Measurements from ENCODE around the gene KLF12. TPM values are rescaled to one million over a fixed set of nuclear protein-coding genes. Genes with fewer than 3 reads are reported as not detected.

Gene KLF12
- total RNA-seq = 3.0 and 4.3 TPM in 2 replicates

DNA sequence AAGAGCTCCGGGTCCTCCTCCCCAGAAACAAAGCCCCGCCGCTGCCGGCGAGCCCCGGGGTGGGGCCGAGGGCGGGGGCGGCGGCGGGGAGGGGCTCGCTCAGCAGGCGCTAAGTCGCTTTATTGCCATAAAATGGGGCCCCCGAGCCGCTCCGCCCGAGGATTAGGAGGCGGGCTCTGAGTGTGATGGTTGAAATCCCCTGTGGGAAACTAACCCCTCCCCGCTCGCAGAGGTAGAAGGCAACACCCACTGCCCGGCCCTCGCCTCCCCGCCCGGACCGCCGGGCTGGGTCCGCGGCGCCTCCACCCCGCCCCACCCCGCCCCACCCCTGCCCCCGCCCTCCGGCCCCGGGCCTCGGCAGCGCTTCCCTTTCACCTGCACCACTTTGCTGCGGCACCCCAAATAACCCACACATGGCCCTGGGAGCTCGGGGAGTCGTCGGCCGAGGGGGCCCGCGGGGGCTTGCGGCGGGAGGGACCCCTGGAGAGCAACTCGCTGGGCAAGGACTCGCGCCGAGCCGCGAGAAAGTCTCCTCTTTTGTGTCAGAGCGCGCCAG lies at the start of gene KLF12:
Gene KLF12 (minus strand): TSS at position 184 of the 556 bp plus-strand sequence.
- peak within 1 kb of the TSS; percentile 93 for H3K4me3 ChIP-seq (ENCODE audit: low read depth, low read length)

DNA sequence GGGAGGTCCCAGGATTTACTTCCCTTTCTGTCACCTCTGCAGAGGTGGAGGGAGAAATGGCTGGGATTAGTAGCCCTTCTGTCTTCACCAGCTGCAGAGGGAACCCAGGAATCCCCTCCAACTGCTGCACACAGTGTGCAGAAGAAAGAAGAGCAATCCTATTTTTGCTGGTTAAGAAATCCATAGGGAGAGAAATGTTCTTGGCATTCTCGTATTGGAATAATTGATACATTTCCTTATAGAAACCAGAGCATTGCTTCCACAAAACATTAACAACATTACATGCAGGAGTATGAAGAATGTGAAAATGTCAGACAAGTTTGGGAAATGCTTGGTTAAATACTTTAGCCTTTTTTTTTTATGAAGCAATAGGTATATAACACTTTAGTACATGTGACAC lies 48.3 kb upstream of the KLF12 start:
- TF ChIP-seq, protein P1, sequence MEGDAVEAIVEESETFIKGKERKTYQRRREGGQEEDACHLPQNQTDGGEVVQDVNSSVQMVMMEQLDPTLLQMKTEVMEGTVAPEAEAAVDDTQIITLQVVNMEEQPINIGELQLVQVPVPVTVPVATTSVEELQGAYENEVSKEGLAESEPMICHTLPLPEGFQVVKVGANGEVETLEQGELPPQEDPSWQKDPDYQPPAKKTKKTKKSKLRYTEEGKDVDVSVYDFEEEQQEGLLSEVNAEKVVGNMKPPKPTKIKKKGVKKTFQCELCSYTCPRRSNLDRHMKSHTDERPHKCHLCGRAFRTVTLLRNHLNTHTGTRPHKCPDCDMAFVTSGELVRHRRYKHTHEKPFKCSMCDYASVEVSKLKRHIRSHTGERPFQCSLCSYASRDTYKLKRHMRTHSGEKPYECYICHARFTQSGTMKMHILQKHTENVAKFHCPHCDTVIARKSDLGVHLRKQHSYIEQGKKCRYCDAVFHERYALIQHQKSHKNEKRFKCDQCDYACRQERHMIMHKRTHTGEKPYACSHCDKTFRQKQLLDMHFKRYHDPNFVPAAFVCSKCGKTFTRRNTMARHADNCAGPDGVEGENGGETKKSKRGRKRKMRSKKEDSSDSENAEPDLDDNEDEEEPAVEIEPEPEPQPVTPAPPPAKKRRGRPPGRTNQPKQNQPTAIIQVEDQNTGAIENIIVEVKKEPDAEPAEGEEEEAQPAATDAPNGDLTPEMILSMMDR (conservative IDR thresholded peaks at IDR 0.05; ENCODE audit: low read depth, low read length) = no peak
- no peak overlapping the region for H3K4me3 ChIP-seq (ENCODE audit: low read depth, low read length)
- no peak for DNase-seq (ENCODE audit: low read depth)

More for the DNA sequence above, at the start of gene KLF12:
- no peak for DNase-seq (ENCODE audit: low read depth)
- TF ChIP-seq, protein P1 (conservative IDR thresholded peaks at IDR 0.05; ENCODE audit: low read depth, low read length) = no peak

DNA sequence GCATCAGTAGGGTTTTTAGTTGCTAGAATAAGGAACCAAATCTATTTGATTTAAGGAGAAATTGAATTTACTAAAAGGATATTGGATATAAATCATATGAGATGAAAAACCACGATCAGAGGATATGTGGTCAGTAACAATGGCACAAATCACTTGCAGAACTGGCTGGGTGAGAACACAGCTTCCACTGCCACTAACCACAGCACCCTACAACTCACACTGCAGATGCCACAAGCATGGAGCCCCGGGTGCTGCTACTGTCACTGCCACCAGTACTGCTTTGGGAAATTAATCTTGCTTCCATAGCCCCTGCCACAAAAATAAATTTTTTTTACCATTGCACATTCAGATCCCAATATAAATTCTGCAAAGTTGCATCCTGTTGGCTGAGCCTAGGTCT lies 40.6 kb upstream of the KLF12 start:
- no peak for DNase-seq (ENCODE audit: low read depth)
- TF ChIP-seq, protein P1 (conservative IDR thresholded peaks at IDR 0.05; ENCODE audit: low read depth, low read length) = no peak
- H3K4me3 ChIP-seq (ENCODE audit: low read depth, low read length) = no peak overlapping the region

DNA sequence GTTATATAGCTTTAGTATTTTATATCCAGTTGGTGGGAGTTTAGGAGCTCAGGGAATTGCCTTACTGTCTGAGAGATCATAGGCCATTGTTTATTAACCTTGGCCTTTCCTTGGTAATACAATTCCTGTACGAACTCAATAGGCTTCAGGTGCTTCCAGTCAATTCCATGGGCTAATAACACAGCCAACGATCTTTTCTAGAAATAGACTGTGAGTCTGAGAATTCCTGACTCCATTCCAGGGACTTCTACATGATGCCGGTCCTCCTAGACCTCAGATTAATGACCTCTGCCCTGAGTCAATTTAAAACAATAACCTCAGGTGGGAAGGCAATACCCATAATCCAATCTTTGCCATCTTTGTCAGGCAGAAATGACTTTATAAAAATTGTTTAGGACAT lies 39.6 kb upstream of the KLF12 start:
- TF ChIP-seq, protein P1 (conservative IDR thresholded peaks at IDR 0.05; ENCODE audit: low read depth, low read length) = no peak
- no peak overlapping the region for H3K4me3 ChIP-seq (ENCODE audit: low read depth, low read length)
- DNase-seq (ENCODE audit: low read depth) = no peak

DNA sequence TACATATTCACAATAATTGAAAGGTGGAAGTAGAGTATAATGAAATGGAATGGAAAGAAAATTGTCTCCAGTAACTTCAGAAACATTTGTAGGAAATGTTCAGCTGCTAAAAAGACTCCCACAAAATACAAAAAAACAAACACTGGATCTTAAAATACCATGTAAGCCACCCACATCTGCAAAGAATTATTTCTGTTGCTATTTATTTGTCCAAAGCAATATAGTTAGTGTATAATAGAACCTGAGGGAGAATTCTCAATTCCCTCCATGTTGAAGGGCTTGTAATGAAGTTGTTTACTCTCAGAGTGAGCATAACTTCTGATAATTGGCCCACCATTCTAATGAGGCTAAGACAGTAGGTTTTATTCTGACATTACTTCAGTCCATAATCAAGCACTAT lies 37.4 kb upstream of the KLF12 start:
- TF ChIP-seq, protein P1 (conservative IDR thresholded peaks at IDR 0.05; ENCODE audit: low read depth, low read length) = no peak
- DNase-seq (ENCODE audit: low read depth) = no peak
- no peak overlapping the region for H3K4me3 ChIP-seq (ENCODE audit: low read depth, low read length)

DNA sequence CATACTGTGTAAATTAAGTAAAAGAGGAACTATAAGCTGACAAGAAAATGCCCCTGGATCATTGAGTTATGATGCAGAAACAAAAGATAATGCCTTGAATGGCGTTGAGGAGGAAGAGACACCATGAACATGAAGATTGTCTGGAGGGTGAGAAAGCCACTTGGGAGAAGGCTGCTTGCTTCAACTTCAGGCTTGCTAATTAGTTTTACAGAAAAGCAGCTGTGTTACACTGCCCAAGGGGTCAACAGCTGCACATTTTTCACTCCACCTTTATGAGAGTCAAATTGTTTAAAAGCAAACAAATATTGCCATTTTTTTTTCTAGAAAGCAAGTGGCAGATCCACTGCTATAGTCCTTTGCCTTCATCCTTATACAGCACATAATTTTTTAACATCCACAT lies 35.5 kb upstream of the KLF12 start:
- DNase-seq (ENCODE audit: low read depth) = no peak
- H3K4me3 ChIP-seq (ENCODE audit: low read depth, low read length) = no peak overlapping the region
- TF ChIP-seq, protein P1 (conservative IDR thresholded peaks at IDR 0.05; ENCODE audit: low read depth, low read length) = no peak

DNA sequence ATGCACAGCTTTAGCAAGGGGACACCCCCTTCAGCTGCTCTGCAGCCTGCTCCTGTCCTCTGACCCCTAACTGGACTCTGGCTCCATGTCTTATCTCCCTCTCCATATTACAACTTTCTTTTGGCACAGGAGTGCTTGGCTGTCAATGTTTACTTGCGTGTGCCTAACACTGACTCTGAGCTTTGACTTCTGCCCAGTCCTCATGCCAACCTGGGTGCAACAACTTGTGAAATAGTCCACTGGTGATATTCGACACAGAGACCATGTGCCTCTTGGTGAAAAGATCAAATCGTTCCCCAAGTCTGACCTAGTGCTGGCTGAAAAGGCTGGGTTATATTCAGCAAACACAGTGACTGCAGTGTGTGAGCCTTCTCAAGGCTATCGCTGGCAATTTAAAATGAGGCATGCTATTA lies 34.1 kb upstream of the KLF12 start:
- DNase-seq (ENCODE audit: low read depth) = no peak
- TF ChIP-seq, protein P1 (conservative IDR thresholded peaks at IDR 0.05; ENCODE audit: low read depth, low read length) = no peak

More for the DNA sequence above, 34.1 kb upstream of the KLF12 start:
- no peak overlapping the region for H3K4me3 ChIP-seq (ENCODE audit: low read depth, low read length)
